Measurements from ENCODE around the gene AGBL1.

Gene AGBL1

DNA sequence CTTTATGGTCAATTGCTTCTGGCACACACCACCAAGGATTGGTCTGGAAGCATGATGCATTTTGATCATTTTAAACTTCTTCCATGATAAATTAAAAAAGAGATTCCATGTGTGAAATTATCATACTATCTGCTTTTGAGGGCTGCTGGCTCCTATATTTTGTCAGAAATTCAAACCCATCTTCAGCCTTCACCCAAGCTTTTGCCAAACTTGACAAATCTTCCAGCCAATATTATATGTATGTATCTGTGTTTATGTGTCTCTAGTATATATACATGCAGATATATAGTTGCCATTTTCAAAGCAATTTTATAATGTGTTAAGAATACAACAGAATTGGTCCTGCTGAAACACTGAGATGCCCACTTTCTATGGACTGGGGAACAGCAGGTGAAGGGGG is 275.7 kb downstream of the AGBL1 start:
- Histone ChIP-seq H3K4me2 (ENCODE audit: low read depth, low read length, poor library complexity, severe bottlenecking) (no peak overlapping the region), H3K4me3 (ENCODE audit: insufficient read depth, low read length, poor library complexity, severe bottlenecking) (no peak overlapping the region), H3K36me3 (ENCODE audit: low read length) (no peaks in the 10 kb centered on the region), H3K79me2 (ENCODE audit: insufficient read depth, low read length) (no peaks in the 10 kb centered on the region), H3K27me3 (ENCODE audit: low read length) (no peaks in the 10 kb centered on the region), H3K27ac (ENCODE audit: low read depth, low read length) (no peak overlapping the region), H4K20me1 (ENCODE audit: low read depth, low read length) (no peaks in the 10 kb centered on the region), H3K9me2 (replicated peaks; ENCODE audit: insufficient read depth, low read length) (no peaks in the 10 kb centered on the region), H3F3A (ENCODE audit: insufficient read depth) (no peaks in the 10 kb centered on the region), H2AFZ (ENCODE audit: low read depth, low read length, severe bottlenecking) (no peak overlapping the region), H3K9ac (ENCODE audit: low read length) (no peak overlapping the region), H3K9me3 (ENCODE audit: insufficient read depth, low read length) (no peaks in the 10 kb centered on the region)
- TF ChIP-seq EZH2phosphoT487 (conservative IDR thresholded peaks at IDR 0.05; ENCODE audit: low read length): no peak
- TF ChIP-seq, protein P1, sequence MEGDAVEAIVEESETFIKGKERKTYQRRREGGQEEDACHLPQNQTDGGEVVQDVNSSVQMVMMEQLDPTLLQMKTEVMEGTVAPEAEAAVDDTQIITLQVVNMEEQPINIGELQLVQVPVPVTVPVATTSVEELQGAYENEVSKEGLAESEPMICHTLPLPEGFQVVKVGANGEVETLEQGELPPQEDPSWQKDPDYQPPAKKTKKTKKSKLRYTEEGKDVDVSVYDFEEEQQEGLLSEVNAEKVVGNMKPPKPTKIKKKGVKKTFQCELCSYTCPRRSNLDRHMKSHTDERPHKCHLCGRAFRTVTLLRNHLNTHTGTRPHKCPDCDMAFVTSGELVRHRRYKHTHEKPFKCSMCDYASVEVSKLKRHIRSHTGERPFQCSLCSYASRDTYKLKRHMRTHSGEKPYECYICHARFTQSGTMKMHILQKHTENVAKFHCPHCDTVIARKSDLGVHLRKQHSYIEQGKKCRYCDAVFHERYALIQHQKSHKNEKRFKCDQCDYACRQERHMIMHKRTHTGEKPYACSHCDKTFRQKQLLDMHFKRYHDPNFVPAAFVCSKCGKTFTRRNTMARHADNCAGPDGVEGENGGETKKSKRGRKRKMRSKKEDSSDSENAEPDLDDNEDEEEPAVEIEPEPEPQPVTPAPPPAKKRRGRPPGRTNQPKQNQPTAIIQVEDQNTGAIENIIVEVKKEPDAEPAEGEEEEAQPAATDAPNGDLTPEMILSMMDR (IDR thresholded peaks at IDR 0.05; ENCODE audit: insufficient read depth, low read length, poor library complexity, severe bottlenecking): no peak

DNA sequence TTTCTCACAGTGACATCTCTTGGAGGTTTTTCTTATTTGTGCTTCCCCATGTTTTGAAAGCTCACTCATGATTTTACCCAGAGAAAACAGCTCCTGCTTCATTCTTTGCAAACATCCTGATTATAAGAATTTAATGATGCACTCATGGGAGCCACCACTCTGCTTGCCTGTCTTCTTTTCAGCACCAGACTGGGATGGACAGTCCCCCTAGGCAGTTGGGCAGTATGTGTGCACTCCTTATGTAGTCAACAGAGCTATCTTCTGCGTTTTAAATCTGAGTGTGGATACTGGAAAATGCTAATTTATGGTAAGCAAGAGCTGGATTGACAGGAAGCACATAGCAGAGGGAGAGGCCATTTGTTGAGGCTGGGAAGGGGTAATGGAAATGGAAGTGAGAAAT is 276.1 kb downstream of the AGBL1 start:
- no peaks in the 10 kb centered on the region for H3K9me3 ChIP-seq (ENCODE audit: insufficient read depth, low read length)
- H3F3A ChIP-seq (ENCODE audit: insufficient read depth): no peaks in the 10 kb centered on the region
- no peak overlapping the region for H3K27ac ChIP-seq (ENCODE audit: low read depth, low read length)
- no peak overlapping the region for H2AFZ ChIP-seq (ENCODE audit: low read depth, low read length, severe bottlenecking)
- no peak overlapping the region for H3K9ac ChIP-seq (ENCODE audit: low read length)
- TF ChIP-seq, protein P1 (IDR thresholded peaks at IDR 0.05; ENCODE audit: insufficient read depth, low read length, poor library complexity, severe bottlenecking): no peak
- no peak for TF ChIP-seq EZH2phosphoT487 (conservative IDR thresholded peaks at IDR 0.05; ENCODE audit: low read length)
- H3K79me2 ChIP-seq (ENCODE audit: insufficient read depth, low read length): no peaks in the 10 kb centered on the region
- no peak overlapping the region for H3K4me2 ChIP-seq (ENCODE audit: low read depth, low read length, poor library complexity, severe bottlenecking)
- no peaks in the 10 kb centered on the region for H3K36me3 ChIP-seq (ENCODE audit: low read length)
- no peaks in the 10 kb centered on the region for H3K27me3 ChIP-seq (ENCODE audit: low read length)
- H3K4me3 ChIP-seq (ENCODE audit: insufficient read depth, low read length, poor library complexity, severe bottlenecking): no peak overlapping the region
- no peaks in the 10 kb centered on the region for H3K9me2 ChIP-seq (replicated peaks; ENCODE audit: insufficient read depth, low read length)
- no peaks in the 10 kb centered on the region for H4K20me1 ChIP-seq (ENCODE audit: low read depth, low read length)

DNA sequence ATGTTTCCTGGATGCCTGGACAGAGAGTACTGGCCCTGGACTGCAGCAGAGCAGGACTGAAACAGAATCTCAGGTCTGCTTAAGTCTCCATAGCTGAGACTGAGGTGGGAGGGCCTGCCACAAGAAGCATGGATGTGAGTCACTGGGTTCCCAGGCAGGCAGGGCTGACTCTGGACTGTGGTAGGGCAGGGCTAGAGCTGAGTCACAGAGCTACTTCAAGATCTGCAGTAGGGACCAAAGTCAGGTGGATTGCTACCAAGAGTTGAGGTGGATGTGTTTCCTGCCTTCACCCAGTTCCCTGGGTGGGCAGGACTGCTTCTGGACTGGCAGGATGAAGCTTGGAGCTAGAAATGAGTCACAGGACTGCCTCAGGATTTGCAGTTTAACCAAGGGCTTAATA is 282.9 kb downstream of the AGBL1 start:
- H3K9ac ChIP-seq (ENCODE audit: low read length): no peak overlapping the region
- H2AFZ ChIP-seq (ENCODE audit: low read depth, low read length, severe bottlenecking): no peak overlapping the region
- no peak for TF ChIP-seq EZH2phosphoT487 (conservative IDR thresholded peaks at IDR 0.05; ENCODE audit: low read length)
- TF ChIP-seq, protein P1 (IDR thresholded peaks at IDR 0.05; ENCODE audit: insufficient read depth, low read length, poor library complexity, severe bottlenecking): no peak
- H4K20me1 ChIP-seq (ENCODE audit: low read depth, low read length): no peaks in the 10 kb centered on the region
- H3F3A ChIP-seq (ENCODE audit: insufficient read depth): no peaks in the 10 kb centered on the region
- no peak overlapping the region for H3K27ac ChIP-seq (ENCODE audit: low read depth, low read length)
- no peaks in the 10 kb centered on the region for H3K79me2 ChIP-seq (ENCODE audit: insufficient read depth, low read length)
- H3K9me2 ChIP-seq (replicated peaks; ENCODE audit: insufficient read depth, low read length): no peaks in the 10 kb centered on the region
- H3K9me3 ChIP-seq (ENCODE audit: insufficient read depth, low read length): no peaks in the 10 kb centered on the region
- no peak overlapping the region for H3K4me2 ChIP-seq (ENCODE audit: low read depth, low read length, poor library complexity, severe bottlenecking)
- H3K27me3 ChIP-seq (ENCODE audit: low read length): no peaks in the 10 kb centered on the region
- H3K36me3 ChIP-seq (ENCODE audit: low read length): no peaks in the 10 kb centered on the region
- H3K4me3 ChIP-seq (ENCODE audit: insufficient read depth, low read length, poor library complexity, severe bottlenecking): no peak overlapping the region

Data from SU-DHL-6 (cell line).